HepG2 (cell line): ENCODE results near the gene EMC9. TPM values are rescaled to one million over a fixed set of nuclear protein-coding genes. Genes with fewer than 3 reads are reported as not detected.
A peak's percentile ranks its signal among the peaks of the same experiment; 100 is the strongest.

Experiments
- ARID2 ChIP-seq: sonication (generic); formaldehyde crosslinking; IDR thresholded peaks from 2 replicates; pipeline ENCODE4 v1.8.1; 2022; ENCODE audit warnings: mild to moderate bottlenecking, missing genetic modification reagents, borderline replicate concordance
- ARNT2 ChIP-seq: sonication (generic); formaldehyde crosslinking; IDR thresholded peaks from 2 replicates; pipeline ENCODE4 v1.8.0; 2022; ENCODE audit warnings: mild to moderate bottlenecking, low read depth, missing genetic modification reagents, moderate library complexity
- CAMTA2 ChIP-seq: sonication (generic); formaldehyde crosslinking; IDR thresholded peaks from 2 replicates; pipeline ENCODE4 v1.4.0; 2020; ENCODE audit warnings: mild to moderate bottlenecking, missing genetic modification reagents, borderline replicate concordance
- DPF2 ChIP-seq: sonication (generic); formaldehyde crosslinking; IDR thresholded peaks from 2 replicates; pipeline ENCODE4 v1.4.0; 2020; ENCODE audit warnings: mild to moderate bottlenecking, low read depth, missing genetic modification reagents, borderline replicate concordance
- ELF3 ChIP-seq: IDR thresholded peaks from 2 replicates; pipeline ENCODE4 v1.6.1; 2016; ENCODE audit warnings: missing genetic modification reagents, missing compliant biosample characterization
- FUBP1 ChIP-seq: sonication (generic); formaldehyde crosslinking; IDR thresholded peaks from 2 replicates; pipeline ENCODE4 v1.5.1; 2020; ENCODE audit warnings: missing genetic modification reagents, mild to moderate bottlenecking, borderline replicate concordance
- GPN1 ChIP-seq: sonication (generic); formaldehyde crosslinking; IDR thresholded peaks from 2 replicates; pipeline ENCODE4 v1.5.1; 2020; ENCODE audit warnings: missing genetic modification reagents, borderline replicate concordance
- ISX ChIP-seq: sonication (generic); formaldehyde crosslinking; conservative IDR thresholded peaks from 2 replicates; pipeline ENCODE4 v1.5.0; 2020; ENCODE audit warnings: missing genetic modification reagents
- MEF2D ChIP-seq: sonication (generic); formaldehyde crosslinking; IDR thresholded peaks from 2 replicates; pipeline ENCODE4 v1.5.1; 2020; ENCODE audit warnings: mild to moderate bottlenecking, missing genetic modification reagents
- NCOR1 ChIP-seq: fragments of 200-600 bp; sonication (generic); IDR thresholded peaks from 2 replicates; pipeline ENCODE4 v1.7.0; 2017; ENCODE audit warnings: antibody characterized with exemption, low read length, borderline replicate concordance
- PITX1 ChIP-seq: sonication (generic); formaldehyde crosslinking; IDR thresholded peaks from 2 replicates; pipeline ENCODE4 v1.5.1; 2020; ENCODE audit warnings: mild to moderate bottlenecking, missing genetic modification reagents
- PTBP1 ChIP-seq: fragments of 200-400 bp; formaldehyde crosslinking; IDR thresholded peaks from 2 replicates; pipeline ENCODE4 v1.6.1; 2018; ENCODE audit warnings: low read length, low read depth; ENCODE audit not compliant: poor library complexity, severe bottlenecking
- SATB2 ChIP-seq: sonication (generic); formaldehyde crosslinking; IDR thresholded peaks from 2 replicates; pipeline ENCODE4 v1.5.0; 2020; ENCODE audit warnings: missing genetic modification reagents
- SRSF1 ChIP-seq: fragments of 200-400 bp; formaldehyde crosslinking; optimal IDR thresholded peaks from 2 replicates; pipeline ENCODE3; 2017; ENCODE audit warnings: mild to moderate bottlenecking, low read depth, low read length, moderate library complexity
- ZFP36L2 ChIP-seq: sonication (generic); formaldehyde crosslinking; IDR thresholded peaks from 2 replicates; pipeline ENCODE4 v1.4.0; 2020; ENCODE audit warnings: missing genetic modification reagents
- ZNF260 ChIP-seq: sonication (generic); formaldehyde crosslinking; IDR thresholded peaks from 2 replicates; pipeline ENCODE4 v1.4.0; 2020; ENCODE audit warnings: missing genetic modification reagents, low read depth, mild to moderate bottlenecking, borderline replicate concordance
- ZNF354B ChIP-seq: sonication (generic); formaldehyde crosslinking; IDR thresholded peaks from 2 replicates; pipeline ENCODE4 v1.8.0; 2022; ENCODE audit warnings: mild to moderate bottlenecking, missing genetic modification reagents
- ZNF672 ChIP-seq: sonication (generic); formaldehyde crosslinking; IDR thresholded peaks from 2 replicates; pipeline ENCODE4 v1.8.1; 2022; ENCODE audit warnings: missing genetic modification reagents
- ZNF841 ChIP-seq: sonication (generic); formaldehyde crosslinking; IDR thresholded peaks from 2 replicates; pipeline ENCODE4 v1.8.1; 2023; ENCODE audit warnings: missing genetic modification reagents, borderline replicate concordance
- polyA plus RNA-seq, 8 experiments: library from polyadenylated mRNA; depleted of rRNA in 3 of 8; stranded (reverse) in 7 of 8; unstranded in 1 of 8; fragments of >200 nt; fragmentation: Illumina TruSeq in 4 of 8; extraction: Trizol in 4 of 8; gene quantifications; 2 replicates each; pipeline versions ENCODE4 v1.2.1 to v1.2.3, GENCODE V29; 2011 to 2016; ENCODE audit warnings: low read depth in 4 of 8, missing spikeins in 1 of 8, mixed read lengths in 1 of 8; ENCODE audit not compliant: insufficient read depth in 1 of 8
- total RNA-seq, 5 experiments: library from RNA; depleted of rRNA; stranded (reverse); fragments of >200 nt; fragmentation: Illumina TruSeq; extraction: Trizol; gene quantifications; 2 replicates each; pipeline ENCODE4 v1.2.3, GENCODE V29; 2016; ENCODE audit warnings: low read depth in 1 of 5
- TF ChIP-seq, protein P1 (sequence below): IDR thresholded peaks from 2 replicates; pipeline ENCODE4 v1.6.1; 2016; ENCODE audit warnings: missing compliant biosample characterization, missing genetic modification reagents, borderline replicate concordance
- TF ChIP-seq, protein P2 (sequence below): sonication (generic); formaldehyde crosslinking; IDR thresholded peaks from 2 replicates; pipeline ENCODE4 v1.9.0; 2021; ENCODE audit warnings: missing genetic modification reagents, borderline replicate concordance
- TF ChIP-seq, protein P3 (sequence below): sonication (generic); formaldehyde crosslinking; IDR thresholded peaks from 2 replicates; pipeline ENCODE4 v1.4.0; 2020; ENCODE audit warnings: missing genetic modification reagents, borderline replicate concordance

Gene EMC9
- total and polyA plus RNA-seq, 2 of the 13 experiments (the other 11 are each of a cell fraction or from before 2014, with no cell fraction given) = 60.5 to 78.7 TPM

DNA sequence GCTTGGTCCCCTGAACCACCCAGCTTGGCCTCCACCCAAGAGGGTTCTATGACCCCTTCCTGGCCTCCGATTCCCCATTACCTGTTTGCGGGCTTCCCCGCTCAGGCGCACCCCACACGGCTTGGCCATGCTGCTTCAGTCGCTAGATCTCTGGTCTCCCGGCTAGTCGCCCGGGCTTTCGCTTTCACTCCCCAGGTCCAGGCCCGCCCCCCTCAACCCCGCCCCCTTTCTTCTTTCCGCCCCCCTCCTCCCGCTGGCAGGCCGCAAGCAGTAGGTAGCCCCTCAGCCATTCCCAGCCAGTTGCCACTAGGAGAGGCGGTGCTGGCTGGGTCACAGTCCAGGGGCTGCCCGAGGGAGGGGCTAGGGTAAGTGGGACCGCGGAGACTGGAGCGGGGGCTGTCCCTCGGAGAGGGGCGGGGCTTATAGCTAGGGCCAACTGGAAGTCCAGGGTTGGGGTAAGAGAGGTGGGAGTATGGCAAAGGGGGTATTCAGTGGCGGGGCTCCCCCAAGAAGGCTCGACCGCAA is 5.1 kb upstream of the EMC9 start, which contains the start of gene PSME2 (continued):
- no peak for TF ChIP-seq ZNF260 (CRISPR knock-in tag)
- TF ChIP-seq, protein P1, sequence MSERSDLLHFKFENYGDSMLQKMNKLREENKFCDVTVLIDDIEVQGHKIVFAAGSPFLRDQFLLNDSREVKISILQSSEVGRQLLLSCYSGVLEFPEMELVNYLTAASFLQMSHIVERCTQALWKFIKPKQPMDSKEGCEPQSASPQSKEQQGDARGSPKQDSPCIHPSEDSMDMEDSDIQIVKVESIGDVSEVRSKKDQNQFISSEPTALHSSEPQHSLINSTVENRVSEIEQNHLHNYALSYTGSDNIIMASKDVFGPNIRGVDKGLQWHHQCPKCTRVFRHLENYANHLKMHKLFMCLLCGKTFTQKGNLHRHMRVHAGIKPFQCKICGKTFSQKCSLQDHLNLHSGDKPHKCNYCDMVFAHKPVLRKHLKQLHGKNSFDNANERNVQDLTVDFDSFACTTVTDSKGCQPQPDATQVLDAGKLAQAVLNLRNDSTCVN (CRISPR knock-in tag) = 0 out of 2 replicates have a peak, but pooled peaks have one; percentile 55
- TF ChIP-seq ARID2 (CRISPR knock-in tag) = no peak
- peak; percentile 43; the same call in 1 of the 2 replicates for TF ChIP-seq ELF3 (CRISPR knock-in tag)
- peak; percentile 10; the same call in 1 of the 2 replicates for TF ChIP-seq CAMTA2 (CRISPR knock-in tag)
- TF ChIP-seq ARNT2 (CRISPR knock-in tag) = 0 out of 2 replicates have a peak, but pooled peaks have one; percentile 22
- no peak for TF ChIP-seq SATB2 (CRISPR knock-in tag)
- TF ChIP-seq SRSF1 = peak; percentile 98
- peak; percentile 82; the same call in 1 of the 2 replicates for TF ChIP-seq NCOR1
- TF ChIP-seq GPN1 (CRISPR knock-in tag) = no peak
- TF ChIP-seq DPF2 = no peak
- no peak for TF ChIP-seq ZNF841 (CRISPR knock-in tag)
- TF ChIP-seq, protein P2, sequence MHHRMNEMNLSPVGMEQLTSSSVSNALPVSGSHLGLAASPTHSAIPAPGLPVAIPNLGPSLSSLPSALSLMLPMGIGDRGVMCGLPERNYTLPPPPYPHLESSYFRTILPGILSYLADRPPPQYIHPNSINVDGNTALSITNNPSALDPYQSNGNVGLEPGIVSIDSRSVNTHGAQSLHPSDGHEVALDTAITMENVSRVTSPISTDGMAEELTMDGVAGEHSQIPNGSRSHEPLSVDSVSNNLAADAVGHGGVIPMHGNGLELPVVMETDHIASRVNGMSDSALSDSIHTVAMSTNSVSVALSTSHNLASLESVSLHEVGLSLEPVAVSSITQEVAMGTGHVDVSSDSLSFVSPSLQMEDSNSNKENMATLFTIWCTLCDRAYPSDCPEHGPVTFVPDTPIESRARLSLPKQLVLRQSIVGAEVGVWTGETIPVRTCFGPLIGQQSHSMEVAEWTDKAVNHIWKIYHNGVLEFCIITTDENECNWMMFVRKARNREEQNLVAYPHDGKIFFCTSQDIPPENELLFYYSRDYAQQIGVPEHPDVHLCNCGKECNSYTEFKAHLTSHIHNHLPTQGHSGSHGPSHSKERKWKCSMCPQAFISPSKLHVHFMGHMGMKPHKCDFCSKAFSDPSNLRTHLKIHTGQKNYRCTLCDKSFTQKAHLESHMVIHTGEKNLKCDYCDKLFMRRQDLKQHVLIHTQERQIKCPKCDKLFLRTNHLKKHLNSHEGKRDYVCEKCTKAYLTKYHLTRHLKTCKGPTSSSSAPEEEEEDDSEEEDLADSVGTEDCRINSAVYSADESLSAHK (CRISPR knock-in tag) = 0 out of 2 replicates have a peak, but pooled peaks have one; percentile 75
- TF ChIP-seq ZNF672 (CRISPR knock-in tag) = no peak
- TF ChIP-seq PITX1 (CRISPR knock-in tag) = 0 out of 2 replicates have a peak, but pooled peaks have one; percentile 61
- TF ChIP-seq ZFP36L2 (CRISPR knock-in tag) = peak; percentile 78; the same call in 1 of the 2 replicates
- TF ChIP-seq, protein P3, sequence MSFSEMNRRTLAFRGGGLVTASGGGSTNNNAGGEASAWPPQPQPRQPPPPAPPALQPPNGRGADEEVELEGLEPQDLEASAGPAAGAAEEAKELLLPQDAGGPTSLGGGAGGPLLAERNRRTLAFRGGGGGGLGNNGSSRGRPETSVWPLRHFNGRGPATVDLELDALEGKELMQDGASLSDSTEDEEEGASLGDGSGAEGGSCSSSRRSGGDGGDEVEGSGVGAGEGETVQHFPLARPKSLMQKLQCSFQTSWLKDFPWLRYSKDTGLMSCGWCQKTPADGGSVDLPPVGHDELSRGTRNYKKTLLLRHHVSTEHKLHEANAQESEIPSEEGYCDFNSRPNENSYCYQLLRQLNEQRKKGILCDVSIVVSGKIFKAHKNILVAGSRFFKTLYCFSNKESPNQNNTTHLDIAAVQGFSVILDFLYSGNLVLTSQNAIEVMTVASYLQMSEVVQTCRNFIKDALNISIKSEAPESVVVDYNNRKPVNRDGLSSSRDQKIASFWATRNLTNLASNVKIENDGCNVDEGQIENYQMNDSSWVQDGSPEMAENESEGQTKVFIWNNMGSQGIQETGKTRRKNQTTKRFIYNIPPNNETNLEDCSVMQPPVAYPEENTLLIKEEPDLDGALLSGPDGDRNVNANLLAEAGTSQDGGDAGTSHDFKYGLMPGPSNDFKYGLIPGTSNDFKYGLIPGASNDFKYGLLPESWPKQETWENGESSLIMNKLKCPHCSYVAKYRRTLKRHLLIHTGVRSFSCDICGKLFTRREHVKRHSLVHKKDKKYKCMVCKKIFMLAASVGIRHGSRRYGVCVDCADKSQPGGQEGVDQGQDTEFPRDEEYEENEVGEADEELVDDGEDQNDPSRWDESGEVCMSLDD (CRISPR knock-in tag) = no peak
- no peak for TF ChIP-seq ISX (CRISPR knock-in tag)
- TF ChIP-seq MEF2D = peak; percentile 91
- TF ChIP-seq FUBP1 (CRISPR knock-in tag) = no peak; the same call in 1 of the 2 replicates
- peak; percentile 90 for TF ChIP-seq PTBP1
- TF ChIP-seq ZNF354B (CRISPR knock-in tag) = no peak
